Upper lobe of left lung (tissue), 6 donors: Measurements from ENCODE around the gene RAMAC. TPM values are rescaled to one million over a fixed set of nuclear protein-coding genes. Genes with fewer than 3 reads are reported as not detected.

Source experiments
- ATAC-seq, 2 donors: fragments of 200-7000 bp; cut with Tn5 transposase; one replicate each; pipeline ENCODE4 v1.9.1; 2022; ENCODE audit warnings: mild to moderate bottlenecking in 2 of 2, moderate library complexity in 2 of 2; ENCODE audit not compliant: low FRiP score in 2 of 2
- DNase-seq, 2 donors: peaks; one replicate each; pipeline ENCODE4 v3.0.0-alpha.2; 2019 to 2020
- H3K27ac ChIP-seq, 4 donors: fragments of 200-600 bp; sonication (generic); one replicate each; pipeline ENCODE4 v1.5.1; 2016 to 2019
- H3K27me3 ChIP-seq, 4 donors: fragments of 200-600 bp; sonication (generic); one replicate each; pipeline ENCODE4 v1.5.1; 2017 to 2019
- H3K36me3 ChIP-seq, 4 donors: fragments of 200-600 bp; sonication (generic); one replicate each; pipeline ENCODE4 v1.5.1; 2016 to 2019
- H3K4me1 ChIP-seq, 4 donors: fragments of 200-600 bp; sonication (generic); one replicate each; pipeline ENCODE4 v1.5.1; 2018 to 2019
- H3K4me3 ChIP-seq, 4 donors: fragments of 200-600 bp; sonication (generic); one replicate each; pipeline ENCODE4 v1.5.1; 2017 to 2019; ENCODE audit warnings: mild to moderate bottlenecking in 2 of 4, moderate library complexity in 1 of 4
- H3K9me3 ChIP-seq, 4 donors: fragments of 200-600 bp; sonication (generic); one replicate each; pipeline ENCODE4 v1.5.1; 2018 to 2019
- EP300 ChIP-seq, 4 donors: sonication (generic); formaldehyde crosslinking; IDR thresholded peaks; one replicate each; pipeline ENCODE4 v1.5.1; 2017; ENCODE audit warnings: antibody characterized with exemption in 4 of 4, control low read depth in 2 of 4
- POLR2A ChIP-seq, 4 donors: fragments of 450-650 bp; IDR thresholded peaks; one replicate each; pipeline ENCODE4 v1.5.1; 2016 to 2017; ENCODE audit warnings: antibody characterized with exemption in 4 of 4, mild to moderate bottlenecking in 2 of 4
- POLR2AphosphoS5 ChIP-seq, 2 donors: sonication (generic); formaldehyde crosslinking; IDR thresholded peaks; one replicate each; pipeline ENCODE4 v1.5.1; 2017; ENCODE audit warnings: antibody characterized with exemption in 2 of 2
- WGBS, 2 donors: methylation state at CpG; one replicate each; pipeline ENCODE4 v1.1.5; 2017 to 2018; 5-methylcytosine and 5-hydroxymethylcytosine counted together
- total RNA-seq, 6 donors: library from RNA; depleted of rRNA in 4 of 6; stranded (reverse); fragments of >200 nt in 4 of 6; gene quantifications; one replicate each; pipeline versions ENCODE4 v1.1.0 to v1.2.1, GENCODE V29; 2016 to 2021
- TF ChIP-seq, protein P1 (sequence below), 6 experiments: fragments of 450-650 bp in 4 of 6; fragments of 200-600 bp in 2 of 6; sonication (generic) in 2 of 6; IDR thresholded peaks; one replicate each; pipeline ENCODE4 v1.5.1; 2016 to 2019; ENCODE audit warnings: antibody characterized with exemption in 6 of 6
- donor health status: DM: no; HTN: no; CAD: no; lungs with moderate emphysema.
- donor health status: DM: no; HTN: yes; CAD: no; lungs with severe emphysema.

RAMAC gene
- total RNA-seq, 6 donors from 2014 or later = 9.1 to 24.6 (median 17.6) TPM; not detected in 1

DNA sequence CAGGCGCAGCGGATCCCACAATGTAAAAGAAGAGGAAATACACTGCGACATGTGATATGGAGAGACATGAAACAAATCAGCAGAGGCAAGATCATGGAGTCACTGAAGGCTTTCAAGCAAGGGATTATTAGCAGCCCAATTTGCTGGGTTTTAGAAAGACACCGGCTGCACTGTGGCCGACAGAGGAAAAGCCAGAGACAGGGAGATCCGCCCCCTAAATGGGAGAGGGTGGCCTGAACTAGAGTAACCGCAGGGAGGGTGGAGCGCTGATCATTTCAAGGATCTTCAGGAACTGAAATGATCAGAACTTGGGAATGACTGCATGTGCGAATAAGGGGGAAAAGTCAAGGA, 26.0 kb downstream of the RAMAC start:
- Histone ChIP-seq H3K36me3 (peaks cover 10 to 45% (median 23%) of the 10 kb centered on the region in 4 donors), H3K4me3 (peak overlapping the region in 3 of 4 donors; percentile 97 to 99 (median 97)), H3K27ac (peak overlapping the region; percentile 85 to 89 (median 88)), H3K27me3 (no peaks in the 10 kb centered on the region), H3K4me1 (peaks cover 19 to 29% (median 20%) of the 10 kb centered on the region in 4 donors), H3K9me3 (no peaks in the 10 kb centered on the region)
- DNase-seq (no peak), ATAC-seq (peak in 1 of 2 donors; percentile 7)
- no peak for TF ChIP-seq POLR2AphosphoS5 (IDR thresholded peaks at IDR 0.05)
- 55 to 60% methylated on average over 9 of the region's 9 CpGs for WGBS, 2 donors

DNA sequence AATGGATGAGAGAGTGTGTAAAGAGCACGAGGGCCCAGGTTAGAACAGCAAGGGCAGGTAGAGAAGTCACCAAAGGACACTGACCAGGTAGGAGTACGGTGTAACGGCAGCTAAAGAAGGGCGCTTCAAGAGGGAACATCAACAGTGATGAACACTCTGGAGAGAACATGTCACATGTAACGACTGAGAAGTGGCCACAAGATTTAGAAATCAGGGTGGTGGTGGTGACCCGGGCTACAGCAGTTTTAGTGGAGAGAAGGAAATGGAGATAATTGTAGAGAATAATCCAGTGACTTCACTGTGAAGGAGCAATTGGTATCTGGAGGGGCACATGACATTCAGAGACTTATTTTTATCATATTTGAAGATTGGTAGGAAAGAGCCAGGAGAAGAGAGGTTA, 26.6 kb downstream of the RAMAC start:
- 77 to 87% methylated on average over 6 of the region's 6 CpGs for WGBS, 2 donors
- H3K27ac ChIP-seq = peak overlapping the region in 1 of 4 donors; percentile 89
- ATAC-seq = no peak
- H3K4me1 ChIP-seq = peaks cover 19 to 29% (median 20%) of the 10 kb centered on the region in 4 donors
- no peaks in the 10 kb centered on the region for H3K9me3 ChIP-seq
- H3K27me3 ChIP-seq = no peaks in the 10 kb centered on the region
- DNase-seq = no peak
- peaks cover 10 to 45% (median 23%) of the 10 kb centered on the region in 4 donors for H3K36me3 ChIP-seq
- H3K4me3 ChIP-seq = no peak overlapping the region
- TF ChIP-seq POLR2AphosphoS5 (IDR thresholded peaks at IDR 0.05) (no peak), POLR2A (IDR thresholded peaks at IDR 0.05) (no peak), EP300 (IDR thresholded peaks at IDR 0.05) (no peak)
- TF ChIP-seq, protein P1, sequence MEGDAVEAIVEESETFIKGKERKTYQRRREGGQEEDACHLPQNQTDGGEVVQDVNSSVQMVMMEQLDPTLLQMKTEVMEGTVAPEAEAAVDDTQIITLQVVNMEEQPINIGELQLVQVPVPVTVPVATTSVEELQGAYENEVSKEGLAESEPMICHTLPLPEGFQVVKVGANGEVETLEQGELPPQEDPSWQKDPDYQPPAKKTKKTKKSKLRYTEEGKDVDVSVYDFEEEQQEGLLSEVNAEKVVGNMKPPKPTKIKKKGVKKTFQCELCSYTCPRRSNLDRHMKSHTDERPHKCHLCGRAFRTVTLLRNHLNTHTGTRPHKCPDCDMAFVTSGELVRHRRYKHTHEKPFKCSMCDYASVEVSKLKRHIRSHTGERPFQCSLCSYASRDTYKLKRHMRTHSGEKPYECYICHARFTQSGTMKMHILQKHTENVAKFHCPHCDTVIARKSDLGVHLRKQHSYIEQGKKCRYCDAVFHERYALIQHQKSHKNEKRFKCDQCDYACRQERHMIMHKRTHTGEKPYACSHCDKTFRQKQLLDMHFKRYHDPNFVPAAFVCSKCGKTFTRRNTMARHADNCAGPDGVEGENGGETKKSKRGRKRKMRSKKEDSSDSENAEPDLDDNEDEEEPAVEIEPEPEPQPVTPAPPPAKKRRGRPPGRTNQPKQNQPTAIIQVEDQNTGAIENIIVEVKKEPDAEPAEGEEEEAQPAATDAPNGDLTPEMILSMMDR (IDR thresholded peaks at IDR 0.05) = no peak

DNA sequence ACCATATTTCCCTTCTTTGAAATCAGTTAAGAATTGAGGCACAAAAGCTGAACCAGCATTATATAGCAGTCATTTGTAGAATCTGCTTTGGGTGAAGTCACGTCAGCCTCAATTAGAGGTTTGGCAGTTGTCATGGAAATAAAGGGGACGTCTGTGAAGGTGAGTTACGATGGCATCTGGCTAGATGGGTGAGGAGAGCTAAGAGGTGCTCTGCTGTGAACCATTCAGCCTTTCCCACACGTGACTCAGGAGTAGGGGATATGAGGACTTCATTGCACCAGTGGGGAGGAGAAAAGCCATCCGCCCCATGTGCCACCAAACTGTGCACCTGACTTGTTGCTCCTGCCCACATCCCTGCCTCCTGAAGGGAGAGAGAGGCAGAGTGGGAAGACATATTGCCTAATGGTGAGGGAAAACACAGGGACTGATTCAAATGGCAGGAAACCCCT, 28.2 kb downstream of the RAMAC start:
- H3K27ac ChIP-seq = no peak overlapping the region
- TF ChIP-seq POLR2AphosphoS5 (IDR thresholded peaks at IDR 0.05) (no peak), POLR2A (IDR thresholded peaks at IDR 0.05) (no peak), EP300 (IDR thresholded peaks at IDR 0.05) (no peak)
- H3K4me3 ChIP-seq = no peak overlapping the region
- peaks cover 19 to 29% (median 20%) of the 10 kb centered on the region in 4 donors for H3K4me1 ChIP-seq
- WGBS, 2 donors = 64 to 66% methylated on average over 5 of the region's 5 CpGs
- no peaks in the 10 kb centered on the region for H3K27me3 ChIP-seq
- H3K9me3 ChIP-seq = no peaks in the 10 kb centered on the region
- peaks cover 0 to 45% (median 17%) of the 10 kb centered on the region in 4 donors for H3K36me3 ChIP-seq
- DNase-seq (no peak), ATAC-seq (no peak)

DNA sequence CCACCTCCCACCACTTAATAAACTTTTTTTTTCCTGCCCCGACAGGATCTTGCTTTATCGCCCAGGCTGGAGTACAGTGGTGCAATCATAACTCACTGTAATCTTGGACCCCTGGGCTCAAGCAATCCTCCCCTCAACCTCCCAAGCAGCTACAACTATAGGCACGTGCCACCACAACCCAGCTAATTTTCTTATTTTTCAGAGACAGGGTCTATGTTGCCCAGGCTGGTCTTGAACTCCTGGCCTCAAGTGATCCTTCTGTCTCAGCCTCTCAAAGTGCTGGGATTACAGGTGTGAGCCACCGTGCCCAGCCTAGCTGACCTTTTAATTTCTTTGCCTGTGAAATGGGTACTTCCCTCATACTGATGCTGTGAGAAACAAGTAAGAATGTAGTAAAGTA, 29.4 kb downstream of the RAMAC start:
- TF ChIP-seq POLR2AphosphoS5 (IDR thresholded peaks at IDR 0.05) (peak in 1 of 2 donors; percentile 11), POLR2A (IDR thresholded peaks at IDR 0.05) (no peak), EP300 (IDR thresholded peaks at IDR 0.05) (no peak)
- TF ChIP-seq, protein P1 (IDR thresholded peaks at IDR 0.05) = no peak
- H3K4me1 ChIP-seq = peaks cover 11 to 17% (median 14%) of the 10 kb centered on the region in 4 donors
- ATAC-seq = no peak
- no peak overlapping the region for H3K4me3 ChIP-seq
- no peaks in the 10 kb centered on the region for H3K9me3 ChIP-seq
- WGBS, 2 donors = 78 to 86% methylated on average over 4 of the region's 4 CpGs
- H3K36me3 ChIP-seq = peaks cover 0 to 51% (median 24%) of the 10 kb centered on the region in 4 donors
- no peaks in the 10 kb centered on the region for H3K27me3 ChIP-seq
- DNase-seq = no peak
- H3K27ac ChIP-seq = no peak overlapping the region

DNA sequence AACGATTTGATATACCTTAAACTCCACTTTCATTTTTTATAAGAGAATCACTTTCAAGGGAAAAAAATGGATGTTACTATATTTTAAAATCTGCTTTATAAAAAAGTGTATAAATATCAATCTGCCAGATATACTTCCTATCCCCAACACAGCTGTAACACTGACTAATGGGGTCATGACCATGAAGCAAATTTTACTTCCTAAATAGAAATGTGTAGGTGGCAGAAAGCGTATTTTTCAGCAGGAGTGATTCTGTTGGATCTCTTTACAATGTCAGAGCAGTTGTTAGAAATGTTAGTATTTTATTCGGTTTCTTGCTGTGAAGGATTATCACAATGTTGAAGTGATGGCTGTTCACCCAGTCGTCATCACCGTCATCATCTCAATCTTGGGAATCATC, 30.9 kb downstream of the RAMAC start:
- H3K36me3 ChIP-seq = peaks cover 0 to 63% (median 30%) of the 10 kb centered on the region in 4 donors
- TF ChIP-seq POLR2A (IDR thresholded peaks at IDR 0.05) = no peak
- TF ChIP-seq, protein P1 (IDR thresholded peaks at IDR 0.05) = no peak
- TF ChIP-seq EP300 (IDR thresholded peaks at IDR 0.05) = no peak
- TF ChIP-seq POLR2AphosphoS5 (IDR thresholded peaks at IDR 0.05) = no peak
- H3K27me3 ChIP-seq = no peaks in the 10 kb centered on the region
- H3K4me3 ChIP-seq = no peak overlapping the region
- peaks cover 6 to 9% (median 7%) of the 10 kb centered on the region in 4 donors for H3K4me1 ChIP-seq
- no peak for ATAC-seq
- no peak for DNase-seq
- H3K9me3 ChIP-seq = no peaks in the 10 kb centered on the region
- H3K27ac ChIP-seq = no peak overlapping the region
- whole genome bisulfite sequencing, 2 donors = 87 to 89% methylated on average over 5 of the region's 5 CpGs

DNA sequence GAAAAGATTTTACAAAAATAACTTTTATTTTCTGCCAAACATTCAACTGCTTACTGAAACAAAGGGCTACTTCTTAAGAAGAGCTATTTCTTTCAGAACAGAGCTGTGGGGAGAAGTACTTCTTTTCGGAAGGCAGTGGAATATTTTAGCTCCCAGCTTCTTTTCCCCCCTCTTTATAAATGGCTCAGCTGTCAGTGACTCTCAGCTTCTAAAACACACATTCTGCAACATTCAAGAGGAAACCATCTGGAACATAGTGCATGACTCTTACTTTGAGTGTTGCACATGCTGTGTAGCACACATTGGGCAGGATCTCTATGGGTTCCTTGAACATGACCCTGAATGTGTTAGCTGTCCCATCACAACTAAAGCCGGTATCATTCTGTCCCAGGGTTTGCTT, 32.4 kb downstream of the RAMAC start:
- H3K27me3 ChIP-seq = no peaks in the 10 kb centered on the region
- TF ChIP-seq EP300 (IDR thresholded peaks at IDR 0.05) (no peak), POLR2A (IDR thresholded peaks at IDR 0.05) (no peak), POLR2AphosphoS5 (IDR thresholded peaks at IDR 0.05) (no peak)
- TF ChIP-seq, protein P1 (IDR thresholded peaks at IDR 0.05) = no peak
- DNase-seq (no peak), ATAC-seq (no peak)
- no peak overlapping the region for H3K27ac ChIP-seq
- H3K4me3 ChIP-seq = no peak overlapping the region
- WGBS, 2 donors = 84 to 86% methylated on average over 2 of the region's 2 CpGs
- no peaks in the 10 kb centered on the region for H3K9me3 ChIP-seq
- no peaks in the 10 kb centered on the region for H3K4me1 ChIP-seq
- H3K36me3 ChIP-seq = peaks cover 0 to 63% (median 30%) of the 10 kb centered on the region in 4 donors
